ENCODE results near the gene CLEC11A.

The CLEC11A gene

GRCh38 chr19:50705422-50706019 lies 17.6 kb upstream of the CLEC11A start:
- DNase-seq = peak; percentile 9 to 84

DNA sequence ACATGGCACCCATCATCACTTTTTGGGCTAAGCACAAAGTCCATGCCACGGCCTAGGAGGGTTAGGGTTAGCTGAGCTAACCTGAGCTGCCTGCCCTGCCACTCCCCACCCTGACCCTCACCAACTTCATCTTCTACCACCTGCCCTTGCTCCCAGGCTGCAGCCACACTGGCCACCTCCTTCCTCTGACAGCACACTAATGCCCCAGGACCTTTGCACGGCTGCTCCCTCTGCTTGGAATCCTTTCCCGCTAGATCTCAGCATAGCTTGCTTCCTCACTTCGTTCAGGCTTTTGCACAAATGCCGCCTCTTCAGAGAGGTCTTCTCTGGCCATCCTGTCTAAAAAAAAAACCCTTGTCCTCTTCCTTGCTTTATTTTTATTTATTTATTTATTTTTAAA lies 16.8 kb upstream of the CLEC11A start:
- DNase-seq = no peak

GRCh38 chr19:50708179-50708879 lies 14.8 kb upstream of the CLEC11A start:
- no peak for DNase-seq

DNA sequence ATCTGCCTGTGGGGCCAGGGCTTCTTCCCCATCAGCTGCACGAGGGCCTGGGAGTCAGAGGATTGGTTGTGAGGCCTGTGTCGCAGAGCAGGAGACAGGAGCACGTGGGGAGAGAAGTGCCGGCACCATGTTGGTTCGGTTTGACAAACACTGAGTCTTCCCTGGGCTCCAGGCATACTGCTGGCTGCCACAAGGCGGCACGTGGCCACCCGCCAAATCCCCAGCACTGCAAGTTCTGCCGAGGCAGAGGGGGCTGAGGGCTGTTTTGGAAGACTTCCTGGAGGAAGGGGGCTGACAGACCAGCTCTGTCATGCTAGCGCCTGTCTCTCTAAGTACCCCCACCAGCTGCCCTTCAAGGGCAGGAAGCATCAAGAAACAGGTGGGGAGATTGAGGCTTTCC lies 13.1 kb upstream of the CLEC11A start:
- DNase-seq = no peak

DNA sequence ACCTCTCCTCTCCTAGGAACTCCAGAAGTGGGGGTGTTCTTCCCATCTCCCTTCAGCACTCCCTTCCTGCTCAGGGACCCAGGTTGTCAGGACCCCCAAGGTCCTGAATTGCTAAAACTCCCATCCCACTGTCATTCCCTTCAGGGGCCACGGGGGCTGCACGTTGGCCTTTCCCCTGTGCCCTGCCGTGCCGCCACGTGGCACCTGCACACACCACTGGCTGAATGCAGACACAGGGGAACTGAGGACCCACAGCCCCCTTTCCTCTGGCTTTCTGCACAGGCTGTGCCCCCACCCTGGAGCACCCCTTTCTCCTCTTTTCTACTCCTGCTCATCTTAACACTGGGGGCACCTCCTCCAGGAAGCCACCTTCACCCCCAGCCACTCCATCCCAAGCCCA lies 12.6 kb upstream of the CLEC11A start:
- no peak for DNase-seq

DNA sequence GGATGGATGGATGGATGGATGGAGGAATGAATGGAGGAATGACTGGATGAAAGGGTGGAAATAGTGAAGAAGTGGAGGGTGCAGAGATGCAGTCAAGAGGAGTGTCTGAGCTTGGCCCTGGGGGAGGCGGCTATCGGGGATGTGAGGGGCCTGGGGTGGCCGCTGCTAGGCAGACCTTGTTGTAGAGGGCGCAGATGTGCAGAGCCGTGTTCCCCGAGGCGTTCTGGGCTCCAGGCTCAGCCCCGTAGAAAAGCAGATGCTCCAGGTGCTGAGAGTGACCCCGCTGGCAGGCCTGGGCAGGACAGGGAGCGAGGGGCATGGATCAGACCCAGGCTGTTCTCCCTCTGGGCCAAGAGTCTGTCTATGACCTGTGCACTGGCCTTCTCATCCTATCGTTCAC lies 12.0 kb upstream of the CLEC11A start:
- no peak for DNase-seq

DNA sequence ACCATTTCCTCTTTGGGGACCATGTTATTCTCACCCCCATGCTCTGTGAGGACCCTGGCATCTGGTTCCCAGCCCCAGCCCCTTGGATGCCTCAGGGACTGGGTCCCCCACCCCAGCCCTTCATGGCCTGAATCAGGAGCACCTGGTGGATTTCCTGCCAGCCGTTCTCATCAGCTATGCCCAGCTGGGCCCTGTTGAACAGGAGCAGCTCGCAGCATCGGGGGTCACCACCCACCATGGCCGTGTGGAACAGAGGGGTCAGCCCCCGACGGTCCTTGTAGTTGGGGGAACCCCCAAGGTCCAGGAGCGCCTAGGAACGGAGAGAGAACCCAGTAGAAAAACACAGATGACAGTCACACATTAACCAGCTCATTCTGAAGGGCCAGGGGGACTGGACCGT lies 11.4 kb upstream of the CLEC11A start:
- DNase-seq = no peak

DNA sequence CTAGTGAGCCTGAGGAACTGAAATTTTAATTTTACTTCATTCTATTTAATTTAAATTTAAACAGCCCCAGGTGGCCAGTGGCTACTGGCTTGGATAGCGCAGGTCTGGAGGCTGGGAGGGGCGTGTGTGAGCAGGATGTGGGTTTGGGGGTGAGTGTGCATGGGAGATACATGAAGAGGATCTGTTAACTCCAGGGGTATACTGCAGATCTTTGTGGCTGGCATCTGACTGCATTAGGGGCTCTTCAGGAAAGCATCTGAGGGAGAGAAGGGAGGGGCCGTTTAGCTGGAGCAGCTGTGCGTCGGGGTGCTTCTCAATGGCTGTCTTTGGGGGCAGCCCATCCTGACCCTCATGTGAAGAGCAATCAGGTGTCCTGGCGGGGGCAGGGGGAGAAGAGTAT lies 10.3 kb upstream of the CLEC11A start:
- DNase-seq = peak in 1 of 2 donors; percentile 31

DNA sequence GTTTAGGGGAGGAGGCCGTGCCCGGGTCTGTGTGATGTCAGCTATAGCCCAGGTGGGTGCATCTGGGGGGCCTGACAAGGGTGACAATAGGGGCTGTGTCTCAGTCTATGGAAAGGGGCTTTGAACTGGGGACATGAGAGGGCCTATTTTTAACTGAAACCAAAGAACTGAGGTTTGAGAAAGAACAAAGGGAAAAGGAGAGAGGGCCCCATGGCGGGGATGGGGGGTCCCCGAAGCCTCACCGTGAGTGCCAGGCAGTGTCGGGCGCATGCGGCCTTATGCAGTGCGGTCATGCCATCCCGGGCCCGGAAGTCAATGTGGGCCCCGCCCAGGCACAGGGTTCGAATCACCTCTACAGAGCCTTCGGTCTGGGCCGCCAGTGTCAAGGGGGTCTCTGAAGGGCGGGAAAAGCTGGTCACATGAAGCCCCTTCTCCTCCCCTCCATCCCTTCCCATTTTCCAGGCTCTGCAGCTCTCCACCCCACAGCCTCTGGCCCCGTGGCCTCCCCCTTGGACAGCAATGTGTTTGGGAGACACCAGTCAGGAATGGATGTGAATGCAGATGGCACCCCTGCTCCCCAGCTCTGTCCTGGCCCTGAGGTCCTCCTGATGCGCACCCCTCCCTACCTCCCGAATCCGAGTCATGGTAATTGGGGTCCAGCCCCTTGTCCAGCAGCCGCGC lies 9.5 kb upstream of the CLEC11A start:
- DNase-seq = no peak

- no peak for DNase-seq
Measured at GRCh38 chr19:50716178-50717025, 6.8 kb upstream of the CLEC11A start.

GRCh38 chr19:50717026-50717723 lies 6.0 kb upstream of the CLEC11A start:
- DNase-seq = no peak

- DNase-seq = no peak
Measured at GRCh38 chr19:50717891-50718254, 5.3 kb upstream of the CLEC11A start.

- DNase-seq = no peak
Measured at GRCh38 chr19:50718255-50719118, 4.7 kb upstream of the CLEC11A start.

DNA sequence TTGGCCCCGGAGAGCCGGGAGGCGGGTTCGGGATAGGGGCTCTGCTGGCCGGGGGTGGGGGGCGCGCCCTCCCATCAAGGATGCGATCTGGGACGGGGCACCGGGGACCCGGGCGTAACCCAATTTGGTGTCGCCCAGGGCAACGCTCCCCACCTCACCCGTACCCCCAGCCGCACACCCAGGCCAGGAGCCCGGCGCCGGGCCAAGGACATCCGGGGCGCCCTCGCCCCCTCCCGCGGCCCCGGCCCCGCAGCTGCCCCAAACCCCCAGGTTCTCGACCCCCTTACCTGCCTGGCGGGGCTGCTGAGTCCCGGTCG lies 4.1 kb upstream of the CLEC11A start:
- no peak for DNase-seq

GRCh38 chr19:50719566-50719965 lies 3.6 kb upstream of the CLEC11A start, which contains the start of gene SHANK1:
Gene SHANK1 (minus strand): TSS chr19:50719802. CDS start chr19:50716919, 2,883 bp downstream.
- no peak for DNase-seq

DNA sequence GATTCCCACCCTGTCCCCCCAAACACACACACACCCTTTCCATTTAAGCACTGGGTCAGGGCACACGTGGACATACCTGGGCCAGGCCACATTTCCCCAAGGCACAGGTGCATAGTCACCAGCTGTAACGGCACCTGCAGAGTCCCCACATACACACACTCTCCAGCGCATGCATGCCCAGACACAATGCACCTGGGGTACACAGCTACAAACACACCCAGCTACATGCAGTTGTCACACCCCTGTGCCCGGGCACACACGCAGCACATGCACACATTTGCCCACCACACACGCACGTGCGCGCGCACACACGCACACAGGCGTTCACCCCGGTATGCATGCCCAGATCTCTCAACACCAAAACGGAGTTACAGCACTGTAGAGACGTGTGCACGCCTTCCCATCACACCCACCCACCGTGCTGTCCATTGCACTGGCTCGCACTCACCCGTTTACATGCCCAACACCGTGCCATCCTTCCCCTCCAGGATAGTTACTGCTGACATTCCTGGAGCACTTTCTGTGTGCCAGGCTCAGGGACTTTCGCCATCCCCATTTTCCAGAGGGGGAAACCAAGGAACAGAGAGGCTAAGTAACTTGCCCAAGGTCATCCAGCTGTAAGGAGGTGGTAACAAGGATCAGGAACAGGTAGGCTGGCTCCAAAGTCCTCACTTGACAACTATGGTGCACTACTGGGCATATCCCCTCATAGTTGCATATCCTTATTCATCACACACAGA lies 2.8 kb upstream of the CLEC11A start:
- no peak for DNase-seq

- DNase-seq = peak; percentile 24 to 87
Measured at GRCh38 chr19:50720921-50721381, 2.2 kb upstream of the CLEC11A start.

DNA sequence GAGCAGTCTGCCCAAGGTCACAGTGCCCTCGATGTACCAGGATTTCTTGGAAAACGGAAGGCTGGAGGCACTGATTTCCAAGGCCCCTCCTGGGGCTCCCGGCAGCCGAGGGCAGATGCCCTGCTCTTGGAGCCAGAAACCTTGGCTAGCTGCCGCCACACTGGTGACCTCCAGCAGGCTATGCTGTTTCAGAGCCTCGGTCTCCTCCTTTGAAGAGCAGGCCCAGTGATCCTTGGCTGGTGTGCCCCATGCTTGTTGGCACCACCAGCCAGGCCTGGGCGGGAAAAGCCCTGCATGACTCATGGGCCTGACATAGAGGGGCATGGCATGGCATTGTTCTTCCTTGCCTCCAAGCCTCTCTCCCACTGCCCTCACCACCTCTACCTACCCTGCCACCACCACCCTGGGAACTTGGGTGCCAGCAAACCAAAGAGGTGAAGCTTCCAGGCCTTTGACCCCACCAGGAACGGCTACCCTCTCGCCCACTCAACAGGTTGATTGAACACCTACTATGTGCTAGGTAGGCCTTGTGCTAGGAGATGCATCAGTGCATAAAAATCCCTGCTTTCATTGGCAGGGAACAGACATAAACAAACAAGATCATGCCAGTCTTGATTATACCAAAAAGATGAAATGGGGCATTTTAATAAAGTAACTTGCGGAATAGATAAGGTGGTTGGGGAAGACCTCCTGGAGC lies 1.6 kb upstream of the CLEC11A start:
- DNase-seq = no peak

GRCh38 chr19:50722201-50723013 lies 757 bp upstream of the CLEC11A start:
- DNase-seq = no peak

Data from bone marrow (tissue), 2 donors.